ENCODE results near the gene UBE2L3. TPM values are rescaled to one million over a fixed set of nuclear protein-coding genes. Genes with fewer than 3 reads are reported as not detected.
"Not testable (repeated sequence)": the region's sequence is repeated elsewhere in the genome, so short reads cannot be mapped to it uniquely, and the experiment has no call there.

The UBE2L3 gene
- polyA plus RNA-seq, 1 donor from 2014 or later, result 106 TPM

- H3K27me3 Mint-ChIP-seq, result no peaks in the 10 kb centered on the region
- H3K4me1 Mint-ChIP-seq, result peaks cover 2 to 15% (median 9%) of the 10 kb centered on the region in 3 donors
- no peaks in the 10 kb centered on the region for H3K9me3 Mint-ChIP-seq
- no peaks in the 10 kb centered on the region for H3K36me3 Mint-ChIP-seq
- H3K27ac Mint-ChIP-seq, result peak overlapping the region in 1 of 3 donors; percentile 39
- H3K4me3 Mint-ChIP-seq, result peak overlapping the region in 1 of 4 donors; percentile 44
Observed at GRCh38 chr22:21564411-21564810, 3.1 kb upstream of the UBE2L3 start.

DNA sequence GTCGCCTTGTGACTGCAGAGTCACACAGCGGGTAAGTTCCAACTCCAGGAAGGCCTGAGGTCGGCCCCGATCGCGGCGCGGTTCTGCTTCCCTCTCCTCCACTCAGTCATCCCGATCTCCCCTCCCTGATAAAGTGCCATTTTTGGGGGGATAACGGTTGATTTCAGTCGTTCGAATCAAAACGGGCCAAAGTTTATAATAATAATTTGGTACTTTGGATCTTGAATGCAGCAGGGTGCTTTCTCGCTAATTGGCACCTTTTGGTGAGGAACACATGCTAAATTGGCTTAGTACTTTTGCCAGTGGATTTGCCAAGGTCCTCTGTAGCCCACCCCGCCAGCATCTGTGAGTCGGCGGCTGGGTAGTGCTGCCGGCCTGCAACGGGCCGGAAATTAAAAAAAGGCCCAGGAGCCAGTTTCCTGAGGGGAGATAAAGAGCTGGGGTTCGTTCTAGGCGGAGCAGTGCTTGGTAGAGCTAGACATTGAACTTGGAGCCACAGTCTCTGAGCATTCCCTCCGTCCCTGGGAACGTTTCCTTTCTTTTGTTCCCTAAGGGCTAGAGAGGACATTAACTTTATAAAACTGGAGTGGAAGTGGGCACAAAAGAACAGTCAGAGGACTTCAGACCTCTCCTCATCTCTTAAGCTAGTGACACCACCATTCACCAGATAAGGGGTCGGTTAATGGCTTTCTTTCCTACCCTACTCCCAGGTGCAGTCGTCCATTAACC is 997 bp downstream of the UBE2L3 start:
- no peaks in the 10 kb centered on the region for H3K27me3 Mint-ChIP-seq
- H3K4me3 Mint-ChIP-seq, result peak overlapping the region; percentile 87 to 94 (median 92)
- H3K9me3 Mint-ChIP-seq, result no peaks in the 10 kb centered on the region
- peaks cover 30 to 47% (median 39%) of the 10 kb centered on the region in 3 donors for H3K4me1 Mint-ChIP-seq
- H3K27ac Mint-ChIP-seq, result peak overlapping the region; percentile 88 to 97 (median 95)
- no peaks in the 10 kb centered on the region for H3K36me3 Mint-ChIP-seq

GRCh38 chr22:21569076-21569427 is 1.5 kb downstream of the UBE2L3 start:
- not testable (repeated sequence) for H3K9me3 Mint-ChIP-seq, H3K36me3 Mint-ChIP-seq, H3K27me3 Mint-ChIP-seq
- H3K4me1 Mint-ChIP-seq, result peaks cover 33 to 51% (median 39%) of the 10 kb centered on the region in 3 donors
- H3K27ac Mint-ChIP-seq, result peak overlapping the region in 2 of 3 donors; percentile 87 to 97
- H3K4me3 Mint-ChIP-seq, result peak overlapping the region; percentile 87 to 94 (median 92)

DNA sequence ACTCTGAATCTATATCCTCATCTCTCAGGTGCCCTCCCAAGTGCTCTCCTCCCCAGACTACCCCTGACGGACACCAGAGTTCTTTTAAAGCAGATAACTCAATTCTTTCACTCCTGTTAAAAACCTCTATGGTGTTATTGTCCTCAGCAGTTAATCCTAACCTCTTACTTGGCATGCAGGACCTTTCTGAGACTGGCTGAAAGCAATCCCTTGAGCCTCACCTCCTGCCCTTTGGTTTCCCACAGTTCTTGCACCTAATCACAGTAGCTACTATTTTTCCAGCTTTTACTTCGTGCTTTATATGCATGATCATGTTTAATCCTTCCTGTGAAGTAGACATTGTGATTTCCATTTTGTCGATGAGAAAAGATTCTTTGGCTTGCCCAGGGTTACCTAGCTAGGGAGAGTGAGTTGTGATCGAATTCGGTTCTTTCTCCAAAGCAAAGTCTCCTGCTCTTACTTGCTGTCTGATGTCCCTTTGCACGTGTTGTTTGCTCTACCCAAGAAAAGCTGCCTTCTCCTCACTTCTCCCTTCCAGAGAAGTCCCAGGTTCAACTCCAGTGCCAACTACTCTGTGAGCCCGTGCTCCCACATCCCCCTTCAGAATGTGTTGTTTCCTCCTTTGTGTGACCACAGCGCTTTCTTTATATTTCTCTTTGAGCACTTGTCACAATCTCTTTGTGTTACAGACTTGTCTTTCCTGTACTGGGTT is 2.1 kb downstream of the UBE2L3 start:
- H3K27ac Mint-ChIP-seq, result peak overlapping the region in 2 of 3 donors; percentile 87 to 97
- H3K4me1 Mint-ChIP-seq, result peaks cover 34 to 55% (median 43%) of the 10 kb centered on the region in 3 donors
- H3K4me3 Mint-ChIP-seq, result peak overlapping the region; percentile 87 to 94 (median 92)
- no peaks in the 10 kb centered on the region for H3K27me3 Mint-ChIP-seq
- no peaks in the 10 kb centered on the region for H3K36me3 Mint-ChIP-seq
- H3K9me3 Mint-ChIP-seq, result no peaks in the 10 kb centered on the region

DNA sequence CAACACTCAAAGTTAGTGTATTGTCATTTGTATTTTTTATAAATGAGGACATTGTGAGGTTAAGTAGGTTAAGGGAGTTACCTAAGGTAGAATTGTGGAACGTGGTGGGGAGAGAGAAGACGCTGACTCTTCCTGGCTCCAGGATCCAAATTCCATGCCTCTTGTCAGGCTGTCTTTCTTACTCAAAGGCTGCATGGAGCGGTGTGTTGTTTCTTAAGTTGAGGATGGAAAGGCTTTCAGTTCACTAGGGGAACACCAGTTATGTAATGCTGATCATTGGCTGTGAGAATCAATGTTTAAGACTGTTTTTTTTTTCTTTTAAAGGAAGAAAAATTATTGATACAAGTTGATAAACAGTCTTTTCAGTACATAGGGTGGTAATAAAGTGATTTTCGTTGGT is 2.9 kb downstream of the UBE2L3 start:
- Mint-ChIP-seq H3K27ac (peak overlapping the region in 1 of 3 donors; percentile 97), H3K36me3 (no peaks in the 10 kb centered on the region), H3K4me1 (peaks cover 35 to 55% (median 44%) of the 10 kb centered on the region in 3 donors), H3K27me3 (no peaks in the 10 kb centered on the region), H3K4me3 (peak overlapping the region in 3 of 4 donors; percentile 28 to 90 (median 68)), H3K9me3 (no peaks in the 10 kb centered on the region)

- H3K4me1 Mint-ChIP-seq, result peaks cover 38 to 55% (median 46%) of the 10 kb centered on the region in 3 donors
- H3K36me3 Mint-ChIP-seq, result no peaks in the 10 kb centered on the region
- H3K4me3 Mint-ChIP-seq, result peak overlapping the region in 1 of 4 donors; percentile 36
- no peaks in the 10 kb centered on the region for H3K27me3 Mint-ChIP-seq
- H3K9me3 Mint-ChIP-seq, result no peaks in the 10 kb centered on the region
- H3K27ac Mint-ChIP-seq, result peak overlapping the region in 1 of 3 donors; percentile 14
Observed at GRCh38 chr22:21571679-21572078, 4.2 kb downstream of the UBE2L3 start.

DNA sequence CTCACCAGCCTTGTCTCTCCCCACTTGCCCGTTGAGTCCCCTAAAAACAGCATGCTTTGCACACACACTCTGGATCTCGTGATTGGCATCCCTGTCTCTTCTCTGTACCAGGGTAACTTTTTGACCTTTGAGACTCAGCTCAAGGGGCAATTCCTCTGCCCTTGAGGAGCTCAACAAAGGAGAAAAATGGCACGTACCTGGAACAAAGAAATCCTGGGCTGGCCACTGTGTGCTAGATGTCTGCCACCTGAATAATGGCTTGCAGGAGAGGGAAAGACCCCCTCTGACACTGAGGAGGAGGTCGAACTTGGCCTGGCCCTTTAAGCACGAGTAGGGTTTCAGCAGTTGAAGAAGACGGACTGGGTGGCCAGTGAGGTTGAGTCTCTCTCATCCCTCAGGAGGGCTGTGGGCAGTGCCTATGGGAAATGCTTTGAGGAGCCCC is 5.8 kb downstream of the UBE2L3 start:
- no peak overlapping the region for H3K27ac Mint-ChIP-seq
- no peaks in the 10 kb centered on the region for H3K27me3 Mint-ChIP-seq
- no peaks in the 10 kb centered on the region for H3K9me3 Mint-ChIP-seq

GRCh38 chr22:21573750-21574494 is 6.4 kb downstream of the UBE2L3 start:
- H3K27me3 Mint-ChIP-seq, result no peaks in the 10 kb centered on the region
- peak overlapping the region in 2 of 4 donors; percentile 38 to 41 for H3K4me3 Mint-ChIP-seq
- H3K9me3 Mint-ChIP-seq, result no peaks in the 10 kb centered on the region
- no peak overlapping the region for H3K27ac Mint-ChIP-seq
- peaks cover 50 to 58% (median 54%) of the 10 kb centered on the region in 3 donors for H3K4me1 Mint-ChIP-seq
- no peaks in the 10 kb centered on the region for H3K36me3 Mint-ChIP-seq

More for the DNA sequence above, 5.8 kb downstream of the UBE2L3 start:
- H3K4me3 Mint-ChIP-seq, result peak overlapping the region in 1 of 4 donors; percentile 63
- H3K4me1 Mint-ChIP-seq, result peaks cover 45 to 58% (median 55%) of the 10 kb centered on the region in 3 donors
- H3K36me3 Mint-ChIP-seq, result no peaks in the 10 kb centered on the region

- Mint-ChIP-seq H3K36me3 (no peaks in the 10 kb centered on the region), H3K4me1 (peaks cover 34 to 36% (median 35%) of the 10 kb centered on the region in 3 donors), H3K27ac (peak overlapping the region in 1 of 3 donors; percentile 81), H3K27me3 (no peaks in the 10 kb centered on the region), H3K4me3 (peak overlapping the region in 1 of 4 donors; percentile 55), H3K9me3 (no peaks in the 10 kb centered on the region)
Observed at GRCh38 chr22:21579474-21579851, 11.9 kb downstream of the UBE2L3 start.

GRCh38 chr22:21580623-21581007 is 13.1 kb downstream of the UBE2L3 start:
- not testable (repeated sequence) for H3K27me3 Mint-ChIP-seq, H3K36me3 Mint-ChIP-seq, H3K27ac Mint-ChIP-seq, H3K4me3 Mint-ChIP-seq, H3K9me3 Mint-ChIP-seq
- H3K4me1 Mint-ChIP-seq, result peaks cover 37 to 40% (median 39%) of the 10 kb centered on the region in 3 donors

GRCh38 chr22:21581009-21581713 is 13.6 kb downstream of the UBE2L3 start:
- H3K27ac Mint-ChIP-seq, H3K27me3 Mint-ChIP-seq, H3K36me3 Mint-ChIP-seq, H3K9me3 Mint-ChIP-seq, H3K4me3 Mint-ChIP-seq: not testable (repeated sequence)
- peaks cover 37 to 42% (median 39%) of the 10 kb centered on the region in 3 donors for H3K4me1 Mint-ChIP-seq

DNA sequence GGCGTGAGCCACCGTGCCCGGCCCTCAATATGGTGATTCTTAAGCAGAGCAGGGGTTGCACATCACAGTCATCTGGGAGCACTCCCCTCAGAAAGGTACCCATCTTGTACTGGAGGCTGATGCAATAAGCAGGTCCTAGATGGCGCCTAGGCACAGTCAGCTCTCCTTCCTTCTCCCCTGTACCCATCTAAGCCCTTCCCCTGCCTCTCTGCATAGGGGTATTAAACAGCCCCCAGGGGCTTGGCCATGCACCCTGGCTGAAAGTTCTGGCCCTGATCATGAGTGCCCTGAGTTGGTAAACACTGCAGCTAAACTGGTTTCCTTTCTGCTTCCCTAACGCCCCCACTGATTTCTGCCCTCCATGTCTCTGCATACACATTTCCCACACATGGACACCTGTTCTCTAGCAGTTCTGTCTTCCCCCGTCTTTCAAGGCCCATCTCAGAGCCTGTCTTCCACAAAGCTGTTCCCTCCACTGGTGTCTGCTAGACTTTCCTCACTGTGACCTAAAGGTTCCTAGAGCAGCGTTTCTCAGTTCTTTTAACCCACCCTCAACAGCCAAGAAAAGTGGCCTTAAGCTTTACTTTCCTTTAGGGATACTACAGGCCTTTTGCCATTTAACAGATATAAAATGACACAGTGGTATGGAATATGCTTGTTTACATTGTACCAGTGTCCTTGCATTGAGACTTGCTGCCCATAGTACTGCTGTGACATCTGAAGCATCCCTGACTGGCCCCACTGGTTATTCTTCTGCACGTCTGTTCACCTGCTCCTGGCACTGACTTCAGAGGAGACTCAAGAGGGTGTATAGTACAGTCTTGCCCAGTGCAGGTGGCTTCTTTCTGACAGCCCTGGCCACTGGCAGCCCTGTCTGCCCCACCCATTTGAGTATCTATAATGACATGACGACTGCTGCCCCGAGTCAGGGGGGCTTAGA is 15.6 kb downstream of the UBE2L3 start:
- peaks cover 3% of the 10 kb centered on the region for H3K36me3 Mint-ChIP-seq
- peak overlapping the region; percentile 69 to 83 (median 83) for H3K27ac Mint-ChIP-seq
- no peaks in the 10 kb centered on the region for H3K9me3 Mint-ChIP-seq
- H3K27me3 Mint-ChIP-seq, result no peaks in the 10 kb centered on the region
- no peak overlapping the region for H3K4me3 Mint-ChIP-seq
- peaks cover 38 to 43% (median 39%) of the 10 kb centered on the region in 3 donors for H3K4me1 Mint-ChIP-seq

- Mint-ChIP-seq H3K27me3 (no peaks in the 10 kb centered on the region), H3K9me3 (no peaks in the 10 kb centered on the region), H3K36me3 (peaks cover 3% of the 10 kb centered on the region), H3K4me3 (no peak overlapping the region), H3K4me1 (peaks cover 32 to 38% (median 33%) of the 10 kb centered on the region in 3 donors), H3K27ac (peak overlapping the region in 1 of 3 donors; percentile 78)
Observed at GRCh38 chr22:21585389-21585788, 17.9 kb downstream of the UBE2L3 start.
